ENCODE data around the gene IL17RC.
"Not testable (repeated sequence)": the region's sequence is repeated elsewhere in the genome, so short reads cannot be mapped to it uniquely, and the experiment has no call there.

The IL17RC gene

GRCh38 chr3:9915254-9916141, 1.4 kb upstream of the IL17RC start:
- DNase-seq (ENCODE audit: low spot score), result peak; percentile 72

GRCh38 chr3:9916346-9916733, 558 bp upstream of the IL17RC start:
- no peak for DNase-seq (ENCODE audit: low spot score)

GRCh38 chr3:9917820-9918219, 922 bp downstream of the IL17RC start:
- DNase-seq (ENCODE audit: low spot score), result no peak

GRCh38 chr3:9918261-9919038, 1.6 kb downstream of the IL17RC start:
- DNase-seq (ENCODE audit: low spot score), result no peak

- DNase-seq (ENCODE audit: low spot score), result no peak
Measured at GRCh38 chr3:9928158-9928557, 11.3 kb downstream of the IL17RC start.

GRCh38 chr3:9930804-9931418, 14.0 kb downstream of the IL17RC start:
- DNase-seq (ENCODE audit: low spot score), result no peak

- no peak for DNase-seq (ENCODE audit: low spot score)
Measured at GRCh38 chr3:9932535-9932842, 15.6 kb downstream of the IL17RC start.

- peak; percentile 89 for DNase-seq (ENCODE audit: low spot score)
Measured at GRCh38 chr3:9932843-9933560, 16.1 kb downstream of the IL17RC start.

- DNase-seq (ENCODE audit: low spot score), result peak; percentile 96
Measured at GRCh38 chr3:9933561-9934234, 16.8 kb downstream of the IL17RC start, which contains the start of gene CRELD1. Gene CRELD1 (plus strand): TSS chr3:9933834. CDS start chr3:9934439, 605 bp downstream.

- no peak for DNase-seq (ENCODE audit: low spot score)
Measured at GRCh38 chr3:9934235-9934621, 17.3 kb downstream of the IL17RC start.

GRCh38 chr3:9934993-9935392, 18.1 kb downstream of the IL17RC start:
- no peak for DNase-seq (ENCODE audit: low spot score)

GRCh38 chr3:9935966-9936510, 19.1 kb downstream of the IL17RC start:
- DNase-seq (ENCODE audit: low spot score), result no peak

GRCh38 chr3:9937486-9938238, 20.8 kb downstream of the IL17RC start:
- no peak for DNase-seq (ENCODE audit: low spot score)

- no peak for DNase-seq (ENCODE audit: low spot score)
Measured at GRCh38 chr3:9938966-9939365, 22.1 kb downstream of the IL17RC start.

GRCh38 chr3:9939906-9940305, 23.0 kb downstream of the IL17RC start:
- DNase-seq (ENCODE audit: low spot score), result not testable (repeated sequence)

GRCh38 chr3:9940746-9941145, 23.8 kb downstream of the IL17RC start:
- no peak for DNase-seq (ENCODE audit: low spot score)

GRCh38 chr3:9942164-9942563, 25.3 kb downstream of the IL17RC start:
- no peak for DNase-seq (ENCODE audit: low spot score)

- no peak for DNase-seq (ENCODE audit: low spot score)
Measured at GRCh38 chr3:9942934-9943690, 26.2 kb downstream of the IL17RC start.

- no peak for DNase-seq (ENCODE audit: low spot score)
Measured at GRCh38 chr3:9944271-9944670, 27.4 kb downstream of the IL17RC start.

- DNase-seq (ENCODE audit: low spot score), result no peak
Measured at GRCh38 chr3:9945358-9945757, 28.5 kb downstream of the IL17RC start.
